MM.1S (cell line): ENCODE results near the gene SPDYE2.
"Not testable (repeated sequence)": the region's sequence is repeated elsewhere in the genome, so short reads cannot be mapped to it uniquely, and the experiment has no call there.

Experiments used
- CTCF ChIP-seq: fragments of 300-600 bp; sonication (generic); IDR thresholded peaks from 2 replicates; pipeline ENCODE4 v1.5.1; 2016; ENCODE audit warnings: antibody characterized with exemption, low read length, mixed read lengths
- EZH2 ChIP-seq: fragments of 300-600 bp; sonication (generic); optimal IDR thresholded peaks from 2 replicates; pipeline ENCODE3; 2017; ENCODE audit warnings: low read depth, mild to moderate bottlenecking, antibody characterized with exemption, low read length, mixed read lengths
- EZH2phosphoT487 ChIP-seq: fragments of 300-600 bp; sonication (generic); IDR thresholded peaks from 2 replicates; pipeline ENCODE4 v1.6.1; 2018; ENCODE audit warnings: antibody characterized with exemption, low read length

- not testable (repeated sequence) for TF ChIP-seq CTCF, EZH2, EZH2phosphoT487
Observed at GRCh38 chr7:102606848-102607247, 55.8 kb downstream of the SPDYE2 start.
